Keratinocyte (primary cell): ENCODE measurements around the gene OSGIN1.

Source experiments
- EZH2 ChIP-seq: IDR thresholded peaks from one replicate; pipeline ENCODE4 v1.6.1; 2012; ENCODE audit warnings: inconsistent platforms, mild to moderate bottlenecking, low read length, moderate library complexity
- TF ChIP-seq, protein P1 (sequence below), 3 experiments: IDR thresholded peaks in 1 of 3; conservative IDR thresholded peaks in 1 of 3; optimal IDR thresholded peaks in 1 of 3; 2 replicates in 2 of 3; 3 replicates in 1 of 3; pipeline versions ENCODE3 to v1.5.1; 2011; ENCODE audit warnings: low read length in 3 of 3, mild to moderate bottlenecking in 3 of 3, moderate library complexity in 2 of 3, control low read depth in 1 of 3, inconsistent platforms in 1 of 3; ENCODE audit not compliant: insufficient read depth in 2 of 3; ENCODE audit errors: extremely low read depth in 1 of 3

DNA sequence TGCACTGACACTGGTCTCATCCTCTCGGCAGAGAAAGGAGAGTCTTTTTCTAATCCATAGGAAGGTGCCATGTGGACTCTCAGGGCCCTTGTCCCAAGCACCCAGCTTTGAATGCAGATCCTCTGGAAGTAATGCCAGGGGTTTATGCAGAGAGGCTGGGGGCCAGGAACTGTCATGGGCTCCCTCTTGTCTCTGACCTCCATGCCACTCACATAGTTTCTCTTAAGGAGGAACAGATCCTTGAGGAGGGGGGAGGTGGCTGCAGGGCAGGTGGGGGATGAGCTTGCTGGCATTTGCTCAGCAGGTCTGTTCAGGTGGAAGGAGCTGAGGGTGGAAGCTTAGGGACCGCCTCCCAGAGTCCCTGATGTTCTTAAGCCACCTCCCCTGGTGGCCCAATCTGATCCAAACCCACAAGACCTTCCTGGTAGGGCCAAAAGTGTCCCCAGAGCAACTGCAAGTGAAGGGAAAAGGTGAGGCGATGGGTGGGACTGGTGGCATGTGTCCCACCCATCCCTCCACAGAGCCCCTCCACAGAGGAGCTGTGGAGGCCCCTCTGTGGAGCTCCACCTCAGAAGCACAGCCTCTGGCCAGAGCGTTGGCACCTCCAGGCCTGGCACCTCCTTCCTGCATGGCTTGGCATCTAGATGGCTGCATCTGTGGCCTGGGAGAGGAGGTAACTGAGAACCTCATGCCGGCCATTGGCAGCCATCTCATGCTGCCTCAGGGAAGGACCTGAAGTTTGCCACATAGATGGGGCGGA lies 24.2 kb downstream of the OSGIN1 start:
- TF ChIP-seq, protein P1, sequence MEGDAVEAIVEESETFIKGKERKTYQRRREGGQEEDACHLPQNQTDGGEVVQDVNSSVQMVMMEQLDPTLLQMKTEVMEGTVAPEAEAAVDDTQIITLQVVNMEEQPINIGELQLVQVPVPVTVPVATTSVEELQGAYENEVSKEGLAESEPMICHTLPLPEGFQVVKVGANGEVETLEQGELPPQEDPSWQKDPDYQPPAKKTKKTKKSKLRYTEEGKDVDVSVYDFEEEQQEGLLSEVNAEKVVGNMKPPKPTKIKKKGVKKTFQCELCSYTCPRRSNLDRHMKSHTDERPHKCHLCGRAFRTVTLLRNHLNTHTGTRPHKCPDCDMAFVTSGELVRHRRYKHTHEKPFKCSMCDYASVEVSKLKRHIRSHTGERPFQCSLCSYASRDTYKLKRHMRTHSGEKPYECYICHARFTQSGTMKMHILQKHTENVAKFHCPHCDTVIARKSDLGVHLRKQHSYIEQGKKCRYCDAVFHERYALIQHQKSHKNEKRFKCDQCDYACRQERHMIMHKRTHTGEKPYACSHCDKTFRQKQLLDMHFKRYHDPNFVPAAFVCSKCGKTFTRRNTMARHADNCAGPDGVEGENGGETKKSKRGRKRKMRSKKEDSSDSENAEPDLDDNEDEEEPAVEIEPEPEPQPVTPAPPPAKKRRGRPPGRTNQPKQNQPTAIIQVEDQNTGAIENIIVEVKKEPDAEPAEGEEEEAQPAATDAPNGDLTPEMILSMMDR (optimal IDR thresholded peaks at IDR 0.05 in 1 of 3, IDR thresholded peaks at IDR 0.05 in 1 of 3, conservative IDR thresholded peaks at IDR 0.05 in 1 of 3; ENCODE audit: extremely low read depth in 1 of 3, insufficient read depth in 2 of 3, low read length in 3 of 3): no peak
- TF ChIP-seq EZH2: no peak
